Progenitor cell of endocrine pancreas (in vitro differentiated cells): ENCODE measurements around the gene STXBP6. TPM values are rescaled to one million over a fixed set of nuclear protein-coding genes. Genes with fewer than 3 reads are reported as not detected.
"Not testable (repeated sequence)": the region's sequence is repeated elsewhere in the genome, so short reads cannot be mapped to it uniquely, and the experiment has no call there.

ENCODE experiments used
- DNase-seq: peaks from one replicate; pipeline ENCODE4 v3.0.0; 2021; ENCODE audit warnings: low spot score; ENCODE audit not compliant: unreplicated experiment
- H3K27ac Mint-ChIP-seq: 2 replicates; pipeline ENCODE4 v1.8.0; 2021; ENCODE audit warnings: mild to moderate bottlenecking, moderate library complexity, mixed read lengths
- H3K27me3 Mint-ChIP-seq: 2 replicates; pipeline ENCODE4 v1.8.0; 2021; ENCODE audit warnings: mixed read lengths
- H3K36me3 Mint-ChIP-seq: 2 replicates; pipeline ENCODE4 v1.8.0; 2022; ENCODE audit warnings: mixed read lengths; ENCODE audit not compliant: insufficient read depth
- H3K4me1 Mint-ChIP-seq: 2 replicates; pipeline ENCODE4 v1.8.0; 2021; ENCODE audit warnings: low read depth, mixed read lengths
- H3K4me3 Mint-ChIP-seq: 2 replicates; pipeline ENCODE4 v1.8.0; 2021; ENCODE audit warnings: low read depth, mild to moderate bottlenecking, moderate library complexity, mixed read lengths
- H3K9me3 Mint-ChIP-seq: 2 replicates; pipeline ENCODE4 v1.8.0; 2021; ENCODE audit warnings: low read depth, mixed read lengths
- total RNA-seq: library from RNA; stranded (reverse); gene quantifications from 2 replicates; pipeline ENCODE4 v1.2.1, GENCODE V29; 2021
- TF ChIP-seq, protein P1 (sequence below): fragments of 200-600 bp; sonication (generic); IDR thresholded peaks from one replicate; pipeline ENCODE4 v1.5.0; 2021; ENCODE audit warnings: antibody characterized with exemption, mild to moderate bottlenecking; ENCODE audit not compliant: unreplicated experiment

The STXBP6 gene
- total RNA-seq, 1 donor from 2014 or later, result 11.9 TPM

DNA sequence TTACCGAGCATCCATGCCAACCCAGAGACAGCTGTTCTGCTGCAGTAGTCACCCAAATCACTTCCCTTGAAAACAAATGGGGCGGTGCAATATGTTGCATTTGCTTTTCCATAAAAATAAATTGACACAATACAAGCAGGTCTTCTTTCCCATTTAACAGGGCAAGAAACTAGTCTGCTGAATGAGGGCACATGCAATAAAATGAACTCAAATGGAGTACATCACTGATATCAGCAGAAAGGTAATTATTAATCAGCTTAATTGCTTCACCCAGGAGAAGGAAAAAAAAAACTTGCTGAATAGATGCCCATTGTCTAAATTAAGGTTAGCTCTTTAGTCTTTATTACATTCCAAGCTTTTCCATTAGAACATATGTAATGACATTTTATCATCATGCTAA is 240.8 kb downstream of the STXBP6 start:
- no peaks in the 10 kb centered on the region for H3K9me3 Mint-ChIP-seq
- peaks cover 47% of the 10 kb centered on the region for H3K4me1 Mint-ChIP-seq
- peak overlapping the region; percentile 4 for H3K4me3 Mint-ChIP-seq
- H3K36me3 Mint-ChIP-seq, result no peaks in the 10 kb centered on the region
- DNase-seq, result no peak
- TF ChIP-seq, protein P1, sequence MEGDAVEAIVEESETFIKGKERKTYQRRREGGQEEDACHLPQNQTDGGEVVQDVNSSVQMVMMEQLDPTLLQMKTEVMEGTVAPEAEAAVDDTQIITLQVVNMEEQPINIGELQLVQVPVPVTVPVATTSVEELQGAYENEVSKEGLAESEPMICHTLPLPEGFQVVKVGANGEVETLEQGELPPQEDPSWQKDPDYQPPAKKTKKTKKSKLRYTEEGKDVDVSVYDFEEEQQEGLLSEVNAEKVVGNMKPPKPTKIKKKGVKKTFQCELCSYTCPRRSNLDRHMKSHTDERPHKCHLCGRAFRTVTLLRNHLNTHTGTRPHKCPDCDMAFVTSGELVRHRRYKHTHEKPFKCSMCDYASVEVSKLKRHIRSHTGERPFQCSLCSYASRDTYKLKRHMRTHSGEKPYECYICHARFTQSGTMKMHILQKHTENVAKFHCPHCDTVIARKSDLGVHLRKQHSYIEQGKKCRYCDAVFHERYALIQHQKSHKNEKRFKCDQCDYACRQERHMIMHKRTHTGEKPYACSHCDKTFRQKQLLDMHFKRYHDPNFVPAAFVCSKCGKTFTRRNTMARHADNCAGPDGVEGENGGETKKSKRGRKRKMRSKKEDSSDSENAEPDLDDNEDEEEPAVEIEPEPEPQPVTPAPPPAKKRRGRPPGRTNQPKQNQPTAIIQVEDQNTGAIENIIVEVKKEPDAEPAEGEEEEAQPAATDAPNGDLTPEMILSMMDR, result no peak
- H3K27me3 Mint-ChIP-seq, result no peaks in the 10 kb centered on the region
- no peak overlapping the region for H3K27ac Mint-ChIP-seq

DNA sequence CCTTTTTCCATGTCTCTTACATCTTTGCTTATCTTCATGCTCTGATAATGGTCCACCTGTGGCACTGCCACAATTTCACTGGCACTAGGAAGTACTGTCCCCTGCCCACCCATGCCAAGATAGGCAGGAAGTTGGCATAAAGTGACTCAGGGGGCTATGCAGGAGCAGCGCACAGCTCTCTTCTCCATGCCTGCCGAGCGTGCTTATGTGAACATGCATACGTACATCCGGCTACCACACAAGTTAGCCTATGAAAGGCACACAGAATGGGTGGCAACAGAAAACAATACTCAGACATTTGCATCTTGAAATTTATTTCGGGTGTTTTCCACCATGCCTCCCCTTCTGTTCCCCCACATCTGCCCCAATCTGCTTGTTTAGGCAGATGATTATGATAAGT is 241.5 kb downstream of the STXBP6 start:
- H3K4me1 Mint-ChIP-seq, result peaks cover 42% of the 10 kb centered on the region
- peaks cover 3% of the 10 kb centered on the region for H3K27me3 Mint-ChIP-seq
- DNase-seq, result no peak
- H3K9me3 Mint-ChIP-seq, result no peaks in the 10 kb centered on the region
- TF ChIP-seq, protein P1, result no peak
- H3K36me3 Mint-ChIP-seq, result no peaks in the 10 kb centered on the region
- no peak overlapping the region for H3K27ac Mint-ChIP-seq
- no peak overlapping the region for H3K4me3 Mint-ChIP-seq

DNA sequence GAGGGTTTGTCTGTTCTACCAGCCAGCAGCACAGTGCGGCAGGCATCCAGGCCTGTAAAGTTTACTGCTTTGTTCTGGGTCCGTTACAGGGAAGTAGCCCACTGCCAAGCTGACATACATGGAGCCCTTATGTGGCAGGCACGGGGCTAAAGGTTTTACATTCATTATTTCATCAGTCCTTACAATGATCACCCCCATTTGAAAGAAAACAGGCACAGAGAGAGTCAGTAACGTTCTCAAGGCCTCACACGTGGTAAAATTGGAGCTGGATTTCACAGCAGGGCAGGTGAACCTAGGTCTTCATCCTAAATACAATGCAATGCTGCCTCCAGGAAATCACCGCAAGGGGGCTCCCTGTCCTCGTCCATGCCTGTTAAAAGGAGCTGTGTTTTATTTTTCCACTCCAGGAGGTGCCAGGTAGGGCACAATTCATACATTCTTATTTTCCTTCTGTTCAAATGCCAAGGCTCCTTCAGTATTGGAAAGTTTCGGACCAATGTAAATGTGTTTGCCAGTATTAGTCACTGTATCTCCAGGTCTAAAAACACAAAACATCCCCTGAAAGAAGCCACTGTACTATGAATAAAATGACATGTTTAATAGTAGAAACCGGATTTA is 243.8 kb downstream of the STXBP6 start:
- H3K4me3 Mint-ChIP-seq, result no peak overlapping the region
- peaks cover 12% of the 10 kb centered on the region for H3K27me3 Mint-ChIP-seq
- DNase-seq, result peak; percentile 72
- no peaks in the 10 kb centered on the region for H3K36me3 Mint-ChIP-seq
- TF ChIP-seq, protein P1, result peak; percentile 95
- peak overlapping the region; percentile 4 for H3K27ac Mint-ChIP-seq
- H3K9me3 Mint-ChIP-seq, result no peaks in the 10 kb centered on the region
- H3K4me1 Mint-ChIP-seq, result peaks cover 31% of the 10 kb centered on the region

DNA sequence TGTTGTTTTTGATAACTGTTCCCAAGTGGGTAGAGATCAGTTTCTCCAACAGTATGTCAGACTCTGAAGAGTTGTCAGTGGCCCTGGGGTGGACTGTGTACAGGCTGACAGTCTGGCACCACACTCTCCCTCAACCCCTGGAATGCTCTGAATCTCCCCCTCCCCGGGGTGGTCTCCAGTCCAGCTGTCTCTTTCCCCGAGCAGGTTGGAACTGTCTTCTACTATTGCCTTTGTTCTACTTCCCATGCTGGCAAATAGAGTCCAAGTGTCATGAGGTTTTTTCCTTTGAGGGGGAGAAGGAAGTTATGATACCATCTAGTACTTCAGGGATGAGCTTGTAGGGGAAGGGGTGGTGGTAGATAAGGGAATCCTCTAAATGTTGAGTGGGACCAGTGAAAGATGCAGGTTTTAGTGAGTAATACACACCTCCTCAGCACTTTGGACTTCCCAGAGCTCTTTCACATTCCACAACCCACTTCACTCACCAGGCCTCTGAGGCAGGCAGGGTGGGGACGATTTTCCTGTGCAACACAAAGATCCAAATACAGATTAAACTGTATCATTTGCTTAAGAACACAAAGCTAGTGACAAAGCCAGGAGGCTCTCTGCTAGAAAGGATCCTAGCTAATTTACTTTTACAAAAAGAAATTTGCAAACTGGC is 245.3 kb downstream of the STXBP6 start:
- TF ChIP-seq, protein P1, result no peak
- peaks cover 12% of the 10 kb centered on the region for H3K27me3 Mint-ChIP-seq
- no peaks in the 10 kb centered on the region for H3K36me3 Mint-ChIP-seq
- no peak overlapping the region for H3K4me3 Mint-ChIP-seq
- peaks cover 21% of the 10 kb centered on the region for H3K4me1 Mint-ChIP-seq
- H3K9me3 Mint-ChIP-seq, result no peaks in the 10 kb centered on the region
- H3K27ac Mint-ChIP-seq, result no peak overlapping the region
- DNase-seq, result no peak

DNA sequence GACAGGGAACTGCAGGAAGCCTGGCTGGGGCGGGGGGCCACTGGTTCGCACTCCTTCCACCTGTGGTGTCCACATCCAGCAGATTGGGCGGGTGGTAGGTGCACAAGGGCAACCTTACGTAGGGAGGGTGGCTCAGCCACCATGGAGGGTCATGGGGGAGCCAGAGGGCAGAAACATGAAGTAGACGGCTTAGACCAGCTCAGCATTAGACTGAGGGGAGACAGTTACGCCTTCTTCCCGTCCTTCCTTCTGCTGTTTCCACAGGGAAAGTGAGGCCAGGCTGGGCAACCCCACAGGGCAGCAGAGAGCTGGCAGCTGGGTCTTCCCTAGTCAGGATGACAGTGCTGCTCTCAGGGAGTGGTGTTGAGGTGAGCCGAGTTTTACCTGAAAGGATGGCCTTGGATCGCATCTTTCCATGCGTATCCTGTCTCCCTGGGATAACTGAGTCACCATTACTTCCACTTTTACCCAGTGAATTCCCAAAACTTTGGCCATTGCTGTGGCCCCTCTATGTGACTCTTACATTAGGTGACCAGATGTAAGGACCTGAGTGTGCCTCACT is 245.9 kb downstream of the STXBP6 start:
- Mint-ChIP-seq H3K36me3 (no peaks in the 10 kb centered on the region), H3K9me3 (no peaks in the 10 kb centered on the region), H3K4me1 (peaks cover 16% of the 10 kb centered on the region), H3K4me3 (no peak overlapping the region), H3K27ac (no peak overlapping the region), H3K27me3 (peaks cover 12% of the 10 kb centered on the region)
- DNase-seq, result no peak
- TF ChIP-seq, protein P1, result no peak

DNA sequence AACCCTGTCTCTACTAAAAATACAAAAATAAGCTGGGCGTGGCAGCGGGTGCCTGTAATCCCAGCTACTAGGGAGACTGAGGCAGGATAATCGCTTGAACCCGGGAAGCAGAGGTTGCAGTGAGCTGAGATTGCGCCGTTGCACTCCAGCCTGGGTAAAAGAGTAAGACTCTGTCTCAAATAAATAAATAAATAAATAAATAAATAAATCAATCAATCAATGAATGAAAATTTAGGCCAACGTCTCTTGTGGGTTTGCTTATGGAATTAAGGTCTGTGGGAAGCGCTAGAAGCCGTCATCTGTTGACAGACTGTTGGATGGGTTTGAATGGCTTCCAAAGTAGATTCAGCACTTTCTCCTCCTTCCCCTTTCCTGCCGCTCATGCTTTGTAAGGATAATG is 246.5 kb downstream of the STXBP6 start:
- not testable (repeated sequence) for H3K36me3 Mint-ChIP-seq, H3K4me3 Mint-ChIP-seq, DNase-seq, H3K9me3 Mint-ChIP-seq, H3K27ac Mint-ChIP-seq
- H3K27me3 Mint-ChIP-seq, result peaks cover 12% of the 10 kb centered on the region
- H3K4me1 Mint-ChIP-seq, result peaks cover 13% of the 10 kb centered on the region
